Measurements from ENCODE around the gene STK17A.
"Not testable (repeated sequence)": the region's sequence is repeated elsewhere in the genome, so short reads cannot be mapped to it uniquely, and the experiment has no call there.

STK17A gene

GRCh38 chr7:43553999-43554398 is 28.9 kb upstream of the STK17A start:
- Histone ChIP-seq H3K27me3 (ENCODE audit: insufficient read depth, low read length) (no peaks in the 10 kb centered on the region), H3K4me1 (ENCODE audit: insufficient read depth, low read length) (no peaks in the 10 kb centered on the region), H3K4me3 (ENCODE audit: low read length) (no peak overlapping the region), H3K36me3 (ENCODE audit: insufficient read depth, low read length) (no peaks in the 10 kb centered on the region), H3K9me3 (ENCODE audit: low read length) (no peaks in the 10 kb centered on the region), H2AFZ (ENCODE audit: low read depth, low read length) (no peak overlapping the region)

- Histone ChIP-seq H2AFZ (ENCODE audit: low read depth, low read length) (no peak overlapping the region), H3K36me3 (ENCODE audit: insufficient read depth, low read length) (no peaks in the 10 kb centered on the region), H3K4me3 (ENCODE audit: low read length) (no peak overlapping the region), H3K27me3 (ENCODE audit: insufficient read depth, low read length) (no peaks in the 10 kb centered on the region), H3K9me3 (ENCODE audit: low read length) (no peaks in the 10 kb centered on the region), H3K4me1 (ENCODE audit: insufficient read depth, low read length) (no peaks in the 10 kb centered on the region)
Measured at GRCh38 chr7:43554423-43554822, 28.5 kb upstream of the STK17A start.

GRCh38 chr7:43557831-43558495 is 24.9 kb upstream of the STK17A start:
- H3K36me3 ChIP-seq (ENCODE audit: insufficient read depth, low read length) = no peaks in the 10 kb centered on the region
- H3K27me3 ChIP-seq (ENCODE audit: insufficient read depth, low read length) = no peaks in the 10 kb centered on the region
- H3K4me3 ChIP-seq (ENCODE audit: low read length) = no peak overlapping the region
- no peak overlapping the region for H2AFZ ChIP-seq (ENCODE audit: low read depth, low read length)
- H3K9me3 ChIP-seq (ENCODE audit: low read length) = no peaks in the 10 kb centered on the region
- H3K4me1 ChIP-seq (ENCODE audit: insufficient read depth, low read length) = no peaks in the 10 kb centered on the region

- Histone ChIP-seq H3K4me3 (ENCODE audit: low read length) (no peak overlapping the region), H3K36me3 (ENCODE audit: insufficient read depth, low read length) (no peaks in the 10 kb centered on the region), H3K4me1 (ENCODE audit: insufficient read depth, low read length) (no peaks in the 10 kb centered on the region), H3K9me3 (ENCODE audit: low read length) (no peaks in the 10 kb centered on the region), H2AFZ (ENCODE audit: low read depth, low read length) (no peak overlapping the region), H3K27me3 (ENCODE audit: insufficient read depth, low read length) (no peaks in the 10 kb centered on the region)
Measured at GRCh38 chr7:43559171-43559945, 23.6 kb upstream of the STK17A start.

GRCh38 chr7:43559946-43560335 is 23.0 kb upstream of the STK17A start:
- no peaks in the 10 kb centered on the region for H3K9me3 ChIP-seq (ENCODE audit: low read length)
- no peak overlapping the region for H3K4me3 ChIP-seq (ENCODE audit: low read length)
- no peaks in the 10 kb centered on the region for H3K4me1 ChIP-seq (ENCODE audit: insufficient read depth, low read length)
- no peaks in the 10 kb centered on the region for H3K27me3 ChIP-seq (ENCODE audit: insufficient read depth, low read length)
- H2AFZ ChIP-seq (ENCODE audit: low read depth, low read length) = no peak overlapping the region
- no peaks in the 10 kb centered on the region for H3K36me3 ChIP-seq (ENCODE audit: insufficient read depth, low read length)

- no peak overlapping the region for H2AFZ ChIP-seq (ENCODE audit: low read depth, low read length)
- no peaks in the 10 kb centered on the region for H3K9me3 ChIP-seq (ENCODE audit: low read length)
- H3K4me3 ChIP-seq (ENCODE audit: low read length) = no peak overlapping the region
- no peaks in the 10 kb centered on the region for H3K27me3 ChIP-seq (ENCODE audit: insufficient read depth, low read length)
- H3K4me1 ChIP-seq (ENCODE audit: insufficient read depth, low read length) = no peaks in the 10 kb centered on the region
- H3K36me3 ChIP-seq (ENCODE audit: insufficient read depth, low read length) = no peaks in the 10 kb centered on the region
Measured at GRCh38 chr7:43560742-43561330, 22.1 kb upstream of the STK17A start.

GRCh38 chr7:43562383-43562782 is 20.5 kb upstream of the STK17A start:
- no peaks in the 10 kb centered on the region for H3K36me3 ChIP-seq (ENCODE audit: insufficient read depth, low read length)
- H3K4me3 ChIP-seq (ENCODE audit: low read length) = no peak overlapping the region
- H3K9me3 ChIP-seq (ENCODE audit: low read length) = no peaks in the 10 kb centered on the region
- no peaks in the 10 kb centered on the region for H3K27me3 ChIP-seq (ENCODE audit: insufficient read depth, low read length)
- H3K4me1 ChIP-seq (ENCODE audit: insufficient read depth, low read length) = no peaks in the 10 kb centered on the region
- H2AFZ ChIP-seq (ENCODE audit: low read depth, low read length) = no peak overlapping the region

- no peak overlapping the region for H2AFZ ChIP-seq (ENCODE audit: low read depth, low read length)
- H3K4me3 ChIP-seq (ENCODE audit: low read length) = no peak overlapping the region
- H3K9me3 ChIP-seq (ENCODE audit: low read length) = no peaks in the 10 kb centered on the region
- peaks cover 3% of the 10 kb centered on the region for H3K4me1 ChIP-seq (ENCODE audit: insufficient read depth, low read length)
- no peaks in the 10 kb centered on the region for H3K27me3 ChIP-seq (ENCODE audit: insufficient read depth, low read length)
- H3K36me3 ChIP-seq (ENCODE audit: insufficient read depth, low read length) = no peaks in the 10 kb centered on the region
Measured at GRCh38 chr7:43565786-43566185, 17.1 kb upstream of the STK17A start.

- H2AFZ ChIP-seq (ENCODE audit: low read depth, low read length) = no peak overlapping the region
- H3K4me1 ChIP-seq (ENCODE audit: insufficient read depth, low read length) = peaks cover 3% of the 10 kb centered on the region
- no peak overlapping the region for H3K4me3 ChIP-seq (ENCODE audit: low read length)
- no peaks in the 10 kb centered on the region for H3K9me3 ChIP-seq (ENCODE audit: low read length)
- no peaks in the 10 kb centered on the region for H3K36me3 ChIP-seq (ENCODE audit: insufficient read depth, low read length)
- H3K27me3 ChIP-seq (ENCODE audit: insufficient read depth, low read length) = no peaks in the 10 kb centered on the region
Measured at GRCh38 chr7:43568529-43568928, 14.4 kb upstream of the STK17A start.

GRCh38 chr7:43569424-43569823 is 13.5 kb upstream of the STK17A start:
- peaks cover 3% of the 10 kb centered on the region for H3K4me1 ChIP-seq (ENCODE audit: insufficient read depth, low read length)

GRCh38 chr7:43570688-43571365 is 12.1 kb upstream of the STK17A start:
- no peak overlapping the region for H2AFZ ChIP-seq (ENCODE audit: low read depth, low read length)
- no peaks in the 10 kb centered on the region for H3K27me3 ChIP-seq (ENCODE audit: insufficient read depth, low read length)
- H3K36me3 ChIP-seq (ENCODE audit: insufficient read depth, low read length) = no peaks in the 10 kb centered on the region
- no peak overlapping the region for H3K4me3 ChIP-seq (ENCODE audit: low read length)
- H3K9me3 ChIP-seq (ENCODE audit: low read length) = no peaks in the 10 kb centered on the region
- H3K4me1 ChIP-seq (ENCODE audit: insufficient read depth, low read length) = peaks cover 3% of the 10 kb centered on the region

More at GRCh38 chr7:43569424-43569823, 13.5 kb upstream of the STK17A start:
- H3K27me3 ChIP-seq (ENCODE audit: insufficient read depth, low read length) = no peaks in the 10 kb centered on the region
- no peak overlapping the region for H3K4me3 ChIP-seq (ENCODE audit: low read length)
- no peaks in the 10 kb centered on the region for H3K36me3 ChIP-seq (ENCODE audit: insufficient read depth, low read length)
- peak overlapping the region; percentile 8 for H2AFZ ChIP-seq (ENCODE audit: low read depth, low read length)
- H3K9me3 ChIP-seq (ENCODE audit: low read length) = no peaks in the 10 kb centered on the region

- Histone ChIP-seq H3K9me3 (ENCODE audit: low read length) (no peaks in the 10 kb centered on the region), H3K4me1 (ENCODE audit: insufficient read depth, low read length) (peaks cover 7% of the 10 kb centered on the region), H2AFZ (ENCODE audit: low read depth, low read length) (no peak overlapping the region), H3K36me3 (ENCODE audit: insufficient read depth, low read length) (no peaks in the 10 kb centered on the region), H3K27me3 (ENCODE audit: insufficient read depth, low read length) (no peaks in the 10 kb centered on the region), H3K4me3 (ENCODE audit: low read length) (no peak overlapping the region)
Measured at GRCh38 chr7:43572516-43573049, 10.3 kb upstream of the STK17A start.

GRCh38 chr7:43573832-43574231 is 9.1 kb upstream of the STK17A start:
- H2AFZ ChIP-seq (ENCODE audit: low read depth, low read length); H3K4me1 ChIP-seq (ENCODE audit: insufficient read depth, low read length): not testable (repeated sequence)

More at GRCh38 chr7:43573832-43574231, 9.1 kb upstream of the STK17A start:
- not testable (repeated sequence) for H3K36me3 ChIP-seq (ENCODE audit: insufficient read depth, low read length); H3K27me3 ChIP-seq (ENCODE audit: insufficient read depth, low read length); H3K9me3 ChIP-seq (ENCODE audit: low read length); H3K4me3 ChIP-seq (ENCODE audit: low read length)

Data from neuron (in vitro differentiated cells).